ENCODE results near the gene WNK2.

GRCh38 chr9:93265301-93265971, 81.5 kb downstream of the WNK2 start:
- no peak for TF ChIP-seq CTCF (conservative IDR thresholded peaks at IDR 0.05 in 1 of 2, IDR thresholded peaks at IDR 0.05 in 1 of 2; ENCODE audit: extremely low read depth in 1 of 2, insufficient read depth in 1 of 2, low read depth in 1 of 2, low read length in 2 of 2)
- no peak for TF ChIP-seq EZH2 (IDR thresholded peaks at IDR 0.05; ENCODE audit: borderline replicate concordance, low read length)

Data from mammary epithelial cell (primary cell).